ENCODE results near the gene PPP2R2B. TPM values are rescaled to one million over a fixed set of nuclear protein-coding genes. Genes with fewer than 3 reads are reported as not detected.
A peak's percentile ranks its signal among the peaks of the same experiment; 100 is the strongest.

PPP2R2B gene
- total RNA-seq, 1 donor from 2014 or later = 0.25 TPM

DNA sequence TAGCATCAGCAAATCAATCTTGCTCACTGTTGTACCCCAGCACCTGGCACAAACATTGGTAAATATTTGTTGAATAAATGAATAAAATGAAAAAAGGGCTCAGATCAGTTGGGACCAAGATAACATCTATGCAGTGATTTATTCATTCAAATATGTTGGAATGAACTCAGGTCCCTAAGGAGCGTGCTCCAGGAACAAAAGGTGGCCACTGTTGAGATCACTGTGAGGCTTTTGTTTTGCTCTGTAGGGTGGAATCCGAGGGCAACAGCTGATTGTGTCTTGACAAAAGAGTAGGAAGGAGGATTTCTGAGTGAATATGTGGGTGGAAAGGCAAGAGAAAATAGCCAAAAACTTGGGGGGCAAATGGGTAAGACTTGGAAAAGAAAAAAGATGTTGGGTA, 89.7 kb downstream of the PPP2R2B start:
- DNase-seq (ENCODE audit: low read depth) = no peak

DNA sequence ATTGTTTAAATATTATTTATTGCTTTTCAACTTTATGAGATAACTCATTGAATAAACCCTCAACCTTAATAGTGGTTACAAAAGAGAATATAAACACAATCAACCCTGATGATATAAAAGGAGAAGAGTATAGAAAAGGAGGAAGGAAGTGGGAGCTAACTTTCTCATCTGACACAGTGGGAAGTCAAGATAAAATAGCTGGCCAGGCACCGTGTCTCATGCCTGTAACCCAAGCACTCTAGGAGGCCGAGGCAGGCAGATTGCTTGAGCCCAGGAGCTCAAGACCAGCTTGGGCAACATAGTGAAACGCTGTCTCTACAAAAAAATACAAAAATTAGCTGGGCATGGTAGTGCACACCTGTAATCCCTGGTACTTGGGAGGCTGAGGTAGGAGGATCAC, 93.5 kb downstream of the PPP2R2B start:
- DNase-seq (ENCODE audit: low read depth) = no peak

DNA sequence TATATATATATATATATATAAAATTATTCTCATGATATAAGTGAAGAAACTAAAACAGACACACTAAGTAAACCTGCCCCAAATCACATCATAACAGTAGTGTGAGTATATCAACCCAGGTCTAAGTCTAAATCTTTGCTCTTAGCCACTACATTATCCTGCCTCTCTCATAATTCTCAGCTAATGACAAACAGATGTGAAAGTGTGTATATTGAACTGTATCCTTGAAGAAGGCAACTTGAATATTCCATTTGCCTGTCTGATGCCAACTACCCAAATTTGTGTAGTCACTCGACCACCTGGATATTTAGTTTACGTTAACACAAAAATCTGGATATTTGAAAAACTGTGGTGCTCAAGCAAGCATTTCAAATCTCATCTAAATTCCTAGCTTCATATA, 97.4 kb downstream of the PPP2R2B start:
- no peak for DNase-seq (ENCODE audit: low read depth)

DNA sequence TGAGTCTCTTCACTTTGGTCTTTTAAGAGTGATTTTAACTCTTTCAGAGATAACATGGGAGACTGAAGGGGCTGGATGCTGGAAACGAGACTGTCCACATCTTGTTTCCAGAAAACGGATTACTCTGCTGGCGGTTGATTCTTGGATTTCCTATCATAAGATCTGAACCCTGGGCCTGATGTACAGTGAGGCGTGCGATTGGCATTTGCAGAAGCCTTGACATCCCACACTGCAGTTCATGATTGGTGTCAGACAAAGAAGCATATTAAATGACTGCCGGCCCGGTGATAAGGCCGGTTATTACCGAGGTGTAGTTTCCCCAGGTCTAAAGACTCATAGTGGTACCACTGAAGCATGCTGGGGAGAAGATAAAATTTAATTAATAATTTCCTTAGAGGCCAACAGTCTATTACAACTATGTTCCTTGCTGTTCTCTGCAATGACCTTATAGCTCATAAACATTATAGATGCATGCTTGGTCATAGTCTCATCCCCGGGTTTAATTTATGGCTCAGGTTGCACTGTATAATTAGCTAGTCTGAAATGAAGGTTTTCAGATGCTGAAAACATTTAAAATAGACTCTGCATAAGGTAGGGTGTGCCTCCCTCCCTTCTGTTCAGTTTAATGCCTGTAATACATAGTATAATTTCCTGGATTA, 99.2 kb downstream of the PPP2R2B start:
- DNase-seq (ENCODE audit: low read depth) = no peak

DNA sequence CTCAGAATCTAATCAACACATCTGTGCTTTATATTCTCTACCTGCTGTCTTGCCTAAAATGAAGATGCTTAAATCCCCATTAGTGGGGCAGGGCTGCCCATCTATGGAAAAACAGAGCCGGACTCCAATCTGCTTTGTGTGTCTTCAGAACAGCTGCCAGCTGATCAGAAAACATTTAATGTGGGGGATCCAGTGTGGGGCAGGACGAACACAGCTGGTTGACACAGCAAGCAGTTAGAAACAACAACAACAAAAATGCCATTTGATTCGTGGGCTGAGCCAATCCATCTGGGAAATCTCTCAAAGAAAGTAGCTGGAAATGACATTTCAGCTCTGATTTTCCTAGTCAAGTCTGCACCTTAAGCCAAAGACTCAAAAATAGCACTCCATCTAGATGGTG, 99.8 kb downstream of the PPP2R2B start:
- no peak for DNase-seq (ENCODE audit: low read depth)

DNA sequence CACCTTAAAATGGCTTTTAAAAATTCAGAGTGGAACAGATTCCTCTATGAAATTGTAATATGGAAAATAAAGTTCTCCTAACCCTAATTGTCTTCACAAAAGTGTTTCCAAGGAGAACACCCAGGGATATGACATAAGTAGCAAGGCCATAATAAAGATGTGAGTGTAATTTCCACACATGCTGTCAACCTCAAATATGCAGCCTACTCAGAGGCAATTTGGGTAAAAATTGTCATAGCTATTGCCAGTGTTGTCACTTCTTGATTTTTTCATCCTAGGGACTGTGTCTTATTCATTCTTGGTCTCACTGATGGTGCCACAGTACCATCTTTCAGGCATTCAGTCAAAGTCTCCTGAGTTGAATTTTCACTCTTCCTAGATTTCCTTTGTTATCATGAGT, 100.3 kb downstream of the PPP2R2B start:
- DNase-seq (ENCODE audit: low read depth) = no peak

DNA sequence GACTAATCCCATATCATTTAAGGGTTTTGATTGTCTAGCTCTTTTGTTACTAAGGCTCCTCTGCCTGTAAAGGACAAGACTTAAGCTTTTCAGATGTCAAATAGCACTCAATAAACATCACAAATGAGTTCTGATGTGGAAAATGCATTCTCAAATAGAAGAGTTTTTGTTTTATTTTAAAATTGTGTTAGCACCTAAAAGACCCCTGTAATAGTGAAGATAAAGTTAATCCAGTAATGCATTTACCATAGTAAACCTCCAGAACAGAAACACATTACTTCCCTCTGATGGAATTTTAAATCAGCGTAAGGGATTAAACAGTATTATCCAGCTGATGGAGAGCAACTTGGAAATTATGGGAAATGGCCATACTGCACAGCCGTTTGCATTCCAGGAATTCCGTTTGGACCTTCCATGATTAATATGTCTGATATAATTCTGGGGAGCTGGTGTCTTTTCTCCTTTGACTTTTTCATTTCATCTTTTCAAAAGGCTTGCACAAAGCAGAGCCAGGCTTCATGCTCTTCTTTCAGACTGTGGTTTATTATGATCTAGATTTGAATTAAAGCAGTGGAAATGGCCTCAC, 105.6 kb downstream of the PPP2R2B start:
- DNase-seq (ENCODE audit: low read depth) = no peak

DNA sequence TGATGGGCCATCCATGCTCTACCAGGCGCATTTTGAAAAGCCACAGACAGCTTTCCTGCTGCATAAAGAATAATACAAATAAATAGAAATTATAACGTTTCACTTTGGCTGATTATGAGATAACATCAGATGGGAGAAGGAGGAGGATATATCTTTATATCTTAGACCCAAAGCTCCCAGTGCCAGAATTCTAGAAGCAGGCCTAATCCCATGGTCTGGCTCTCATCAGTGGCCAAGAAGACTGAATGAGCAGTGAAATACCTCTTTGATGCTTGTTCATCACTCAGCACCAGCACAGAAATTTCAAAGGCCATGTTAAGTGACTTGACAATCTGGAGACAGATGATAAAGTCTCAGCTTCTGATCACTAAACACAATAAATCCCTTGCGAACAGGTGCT, 107.6 kb downstream of the PPP2R2B start:
- no peak for DNase-seq (ENCODE audit: low read depth)

DNA sequence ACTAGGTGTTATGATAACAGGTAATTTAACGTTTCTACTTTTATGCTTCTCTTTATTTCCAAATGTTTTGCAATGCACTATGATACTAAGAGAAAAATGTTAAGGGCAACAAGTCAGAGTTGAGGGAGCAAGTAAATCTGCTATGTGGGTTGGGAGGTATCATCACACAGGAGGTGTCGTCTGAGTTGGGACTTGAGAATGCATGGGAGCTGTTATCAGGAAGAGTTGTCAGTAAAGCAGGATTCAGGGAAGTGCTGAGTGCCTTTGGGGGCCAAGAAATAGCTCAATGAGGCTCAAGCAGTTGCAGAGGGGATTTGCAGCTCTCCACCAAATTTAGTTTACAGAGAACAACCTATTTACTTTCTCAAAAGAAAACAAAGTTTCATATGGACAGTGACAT, 108.0 kb downstream of the PPP2R2B start:
- DNase-seq (ENCODE audit: low read depth) = no peak

DNA sequence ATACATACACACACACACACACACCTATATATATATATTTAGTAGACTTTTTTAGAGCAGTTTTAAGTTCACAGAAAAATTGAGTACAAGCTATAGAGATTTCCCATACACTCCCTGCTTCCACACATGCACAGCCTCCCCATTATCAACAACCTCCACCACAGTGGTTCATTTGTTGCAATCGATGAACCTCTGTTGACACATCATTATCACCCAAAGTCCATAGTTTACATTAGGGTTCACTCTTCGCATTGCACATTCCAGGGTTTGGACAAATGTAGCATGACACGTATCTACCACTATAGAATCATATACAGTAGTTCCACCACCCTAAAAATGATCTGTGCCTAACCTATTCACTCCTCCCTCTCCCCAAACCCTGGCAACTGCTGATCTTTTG, 111.0 kb downstream of the PPP2R2B start:
- DNase-seq (ENCODE audit: low read depth) = no peak

DNA sequence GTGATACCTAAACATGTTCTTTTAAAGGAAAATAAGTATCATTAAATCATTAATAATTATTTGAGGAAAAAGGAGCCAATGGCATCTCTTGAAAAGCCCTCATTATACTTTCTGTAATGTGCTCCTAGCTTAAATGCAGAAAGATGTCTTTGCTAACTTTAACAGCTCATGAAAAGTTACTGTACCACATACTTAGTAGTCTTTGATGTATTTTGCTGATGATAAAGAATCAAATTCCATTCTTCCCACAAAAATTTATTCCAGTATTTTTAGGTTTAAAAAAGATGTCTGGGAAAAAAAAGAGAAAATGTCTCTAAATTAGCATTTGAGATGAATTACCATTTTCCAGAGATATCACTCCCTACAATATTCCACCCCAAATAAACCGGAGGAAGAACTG, 112.5 kb downstream of the PPP2R2B start:
- no peak for DNase-seq (ENCODE audit: low read depth)

DNA sequence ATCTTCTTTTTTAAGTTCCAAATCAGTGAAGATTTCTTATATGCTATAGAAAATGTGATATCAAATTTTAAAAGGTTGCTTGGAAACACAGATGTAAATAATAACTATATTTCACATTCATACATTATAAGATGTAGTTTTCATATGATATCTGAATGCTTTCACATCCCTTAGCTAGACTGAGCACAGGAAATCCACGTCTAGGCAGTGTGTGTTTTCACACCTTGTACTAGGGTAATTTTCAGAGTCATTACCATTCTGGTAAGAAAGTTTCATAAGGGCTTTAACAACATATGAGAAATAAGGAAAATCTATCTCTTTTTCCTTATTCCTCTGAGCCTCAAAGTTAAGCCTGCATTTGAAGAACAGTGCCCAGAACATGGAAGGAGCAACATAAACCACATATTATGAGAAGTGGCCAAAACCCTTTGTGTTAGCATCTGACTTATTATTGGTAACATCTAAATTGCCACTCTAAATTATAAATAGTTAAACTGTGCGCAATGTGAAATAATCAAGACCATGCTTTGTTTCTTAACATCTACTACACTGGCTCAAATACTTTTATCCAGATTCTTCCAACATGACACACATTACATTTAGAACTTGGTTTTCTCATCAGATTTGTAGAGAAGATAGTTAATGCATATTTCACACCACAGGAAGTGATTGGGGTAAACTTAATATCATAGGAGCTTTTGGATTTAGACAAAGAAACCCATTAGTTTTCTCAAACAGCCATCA, 113.3 kb downstream of the PPP2R2B start:
- DNase-seq (ENCODE audit: low read depth) = no peak

DNA sequence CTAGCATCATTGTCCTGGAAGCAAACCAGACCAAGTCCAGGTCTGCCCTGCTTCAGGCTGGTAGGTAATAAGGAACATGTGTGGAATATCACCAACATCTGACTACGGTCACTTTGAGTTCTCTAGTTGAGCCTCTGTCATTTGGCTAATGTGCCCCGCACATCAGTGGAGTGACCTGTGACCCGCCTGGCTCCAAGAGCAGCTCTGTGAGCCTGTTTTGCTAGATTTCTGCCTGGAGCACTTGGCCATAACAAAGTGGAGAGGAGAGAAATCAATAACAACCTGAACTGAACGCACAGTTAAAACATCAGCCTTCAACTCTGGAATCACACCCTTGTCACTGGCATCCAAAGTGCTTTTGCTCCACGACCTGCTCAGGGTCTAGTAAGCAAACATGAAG, 115.7 kb downstream of the PPP2R2B start:
- DNase-seq (ENCODE audit: low read depth) = no peak

DNA sequence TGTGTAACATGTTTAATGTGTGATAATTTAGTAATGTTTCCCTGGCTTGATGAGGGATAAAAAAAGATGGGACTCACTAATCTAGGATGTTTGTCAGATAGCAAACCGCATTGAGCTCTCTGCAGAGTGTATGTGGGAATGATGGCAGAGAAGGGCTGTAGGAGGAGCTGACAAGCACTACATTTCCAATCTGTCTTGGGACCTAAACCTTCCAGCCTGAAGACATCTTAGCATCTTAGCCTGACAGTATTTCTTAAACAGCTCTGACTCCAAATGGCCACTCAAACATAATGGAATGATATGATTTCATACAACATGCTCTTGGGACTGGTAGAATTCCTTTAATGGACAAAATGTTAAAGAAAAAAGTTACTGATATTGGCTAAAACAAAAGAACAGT, 116.7 kb downstream of the PPP2R2B start:
- DNase-seq (ENCODE audit: low read depth) = no peak

DNA sequence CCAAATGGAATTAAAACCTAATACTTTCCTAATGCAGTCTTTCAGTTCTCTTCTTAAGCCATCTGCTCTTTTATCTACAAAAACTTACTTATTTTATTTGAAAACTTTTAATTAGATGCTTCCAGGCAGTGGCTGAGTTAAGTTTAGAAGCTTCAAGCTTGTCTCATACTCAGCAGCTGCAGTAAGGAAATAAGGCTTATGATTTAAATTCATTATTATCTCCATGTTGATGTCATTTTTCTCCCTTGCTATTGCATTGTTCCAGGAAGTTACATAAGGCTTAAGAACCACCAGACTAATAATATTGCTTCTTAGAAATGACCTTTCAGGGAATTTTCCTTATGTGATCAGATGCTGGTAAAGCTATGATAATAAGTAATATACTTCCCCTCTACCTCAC, 119.6 kb downstream of the PPP2R2B start:
- DNase-seq (ENCODE audit: low read depth) = no peak

DNA sequence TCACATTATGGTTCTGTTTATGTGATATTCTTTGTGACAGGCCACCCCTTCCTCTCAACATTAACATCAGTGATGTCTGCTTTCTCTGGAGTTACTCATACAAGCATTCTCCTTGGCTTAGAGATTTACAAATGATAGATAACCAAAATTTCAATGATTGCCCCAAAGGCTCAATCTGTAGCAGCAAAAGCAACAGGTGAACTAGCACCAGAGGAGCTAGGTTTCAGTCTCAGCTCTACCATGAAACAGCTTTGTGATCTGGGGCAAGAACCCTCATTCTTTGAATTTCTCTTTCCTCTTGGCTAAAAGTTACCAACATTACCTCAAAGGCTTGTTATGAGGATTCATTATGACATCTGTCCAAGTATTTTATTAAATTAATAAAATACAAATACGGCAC, 120.5 kb downstream of the PPP2R2B start:
- DNase-seq (ENCODE audit: low read depth) = no peak

DNA sequence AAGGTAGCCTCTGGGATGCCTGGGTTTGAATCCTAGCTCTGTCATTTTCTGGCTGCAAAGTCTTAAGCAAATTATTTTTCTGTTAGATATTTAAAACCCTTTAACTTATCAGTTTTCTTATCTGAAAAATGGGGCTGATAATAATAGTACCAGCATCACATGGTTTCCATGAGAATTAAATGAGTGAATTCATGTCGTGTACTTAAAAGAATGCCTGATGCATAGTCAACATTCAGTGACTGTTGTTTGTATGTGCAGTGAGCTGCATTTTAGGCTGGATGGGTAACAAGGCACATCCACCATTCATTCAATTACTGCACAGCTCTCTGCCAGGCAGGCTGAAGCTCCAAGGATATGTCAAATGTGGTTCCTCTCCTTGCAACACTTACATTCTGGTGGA, 122.0 kb downstream of the PPP2R2B start:
- no peak for DNase-seq (ENCODE audit: low read depth)

DNA sequence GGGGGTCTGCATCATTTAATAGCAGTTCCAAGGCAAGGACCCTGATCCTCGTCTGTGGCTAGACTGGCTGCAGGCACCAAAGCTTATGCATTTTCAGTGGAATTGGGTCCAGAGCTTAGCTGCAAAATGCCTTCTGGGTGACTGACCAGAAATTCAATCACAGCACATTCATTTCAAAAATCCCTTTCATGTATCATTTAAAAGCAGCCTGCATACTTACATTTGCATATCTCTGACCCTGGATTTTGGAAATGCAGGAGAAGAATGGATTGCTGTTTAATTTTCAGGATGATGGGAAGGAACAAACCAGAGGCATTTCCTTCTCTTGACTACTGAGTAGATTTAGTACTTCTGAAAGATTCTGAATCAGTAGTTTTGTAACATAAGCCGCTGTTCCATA, 122.8 kb downstream of the PPP2R2B start:
- DNase-seq (ENCODE audit: low read depth) = no peak

DNA sequence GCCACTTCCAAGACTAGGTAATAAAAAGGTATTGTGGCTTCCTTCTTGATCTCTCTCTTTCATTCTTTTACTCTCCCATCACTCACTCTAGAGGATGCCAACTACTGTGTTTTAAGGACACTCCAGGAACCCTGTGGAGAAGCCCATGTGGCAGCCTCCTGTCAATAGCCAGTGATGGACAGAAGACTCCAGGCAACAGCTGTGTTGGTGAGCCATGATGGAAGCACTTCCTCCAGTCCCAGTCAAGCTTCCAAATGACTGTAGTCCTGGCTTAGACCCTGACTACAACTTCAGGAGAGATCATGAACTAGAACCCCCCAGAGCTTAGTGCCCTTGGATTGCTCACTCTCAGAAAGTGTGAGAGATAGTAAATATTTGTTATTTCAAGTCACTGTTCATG, 123.9 kb downstream of the PPP2R2B start:
- DNase-seq (ENCODE audit: low read depth) = no peak

DNA sequence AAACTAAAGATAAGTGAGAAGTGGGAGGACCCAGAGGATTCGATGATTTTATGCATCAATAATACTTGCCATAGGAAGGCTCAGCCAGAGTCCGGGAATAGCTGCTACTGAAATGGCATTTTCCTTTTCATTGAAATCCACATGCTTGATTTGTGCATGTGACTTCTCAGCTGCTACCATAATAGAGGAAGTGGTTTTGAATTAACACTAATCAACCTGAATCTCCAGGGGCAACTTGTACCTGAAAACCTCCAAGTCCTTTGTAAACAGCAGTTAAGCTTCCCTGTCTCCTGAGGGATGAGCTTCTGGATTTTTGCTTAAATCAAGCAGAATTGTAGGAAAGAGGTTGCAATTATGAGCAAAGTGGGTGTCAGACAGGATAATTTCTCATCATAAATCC, 124.9 kb downstream of the PPP2R2B start:
- peak; percentile 36 for DNase-seq (ENCODE audit: low read depth)

DNA sequence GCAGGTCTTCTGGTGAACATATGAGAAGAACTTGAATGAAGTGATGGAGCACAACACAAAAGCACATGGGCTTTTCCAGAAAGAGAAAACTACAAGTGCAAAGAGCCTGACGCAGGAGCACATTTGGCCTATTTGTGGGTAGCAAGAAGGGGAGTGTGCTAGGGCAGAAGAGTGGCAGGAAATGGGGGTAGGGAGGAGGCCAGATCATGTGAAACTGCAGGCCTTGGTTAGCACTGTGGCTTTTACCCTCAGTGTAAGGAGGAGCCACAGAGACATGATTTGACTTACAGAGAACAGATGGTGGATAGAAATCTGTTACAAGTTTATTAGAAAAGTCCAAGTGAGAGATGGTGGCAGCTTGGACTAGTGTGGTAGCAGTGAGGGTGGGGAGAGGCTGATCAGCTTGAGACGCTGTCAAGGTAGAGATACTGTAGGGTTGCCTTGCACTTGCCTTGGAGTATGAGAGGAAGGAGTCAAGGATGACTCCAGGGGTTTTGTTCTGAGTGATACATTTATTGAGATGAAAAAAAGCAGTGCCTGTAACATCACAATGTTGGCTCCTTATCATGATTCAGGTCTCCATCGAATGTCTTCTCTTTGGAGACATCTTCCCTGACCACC, 126.7 kb downstream of the PPP2R2B start:
- DNase-seq (ENCODE audit: low read depth) = no peak

DNA sequence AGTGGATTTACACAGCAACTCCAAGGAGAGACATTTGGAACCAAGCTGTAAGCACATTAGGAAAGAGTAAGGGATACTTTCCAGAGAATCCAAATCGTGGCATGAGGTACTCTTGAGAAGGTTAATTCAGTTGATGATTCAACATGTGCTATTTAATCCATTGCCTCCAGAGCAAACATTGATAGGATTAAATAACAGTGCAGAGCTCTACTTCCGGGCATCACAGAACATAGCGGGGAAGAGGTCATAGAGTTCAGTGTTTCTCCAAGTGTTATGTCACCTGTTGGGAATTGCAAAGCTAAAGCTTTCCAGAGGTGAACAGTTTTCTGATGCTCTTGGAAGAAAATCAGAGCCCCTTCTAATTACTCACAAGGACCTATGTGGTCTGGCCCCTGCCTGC, 127.5 kb downstream of the PPP2R2B start:
- peak; percentile 46 for DNase-seq (ENCODE audit: low read depth)

DNA sequence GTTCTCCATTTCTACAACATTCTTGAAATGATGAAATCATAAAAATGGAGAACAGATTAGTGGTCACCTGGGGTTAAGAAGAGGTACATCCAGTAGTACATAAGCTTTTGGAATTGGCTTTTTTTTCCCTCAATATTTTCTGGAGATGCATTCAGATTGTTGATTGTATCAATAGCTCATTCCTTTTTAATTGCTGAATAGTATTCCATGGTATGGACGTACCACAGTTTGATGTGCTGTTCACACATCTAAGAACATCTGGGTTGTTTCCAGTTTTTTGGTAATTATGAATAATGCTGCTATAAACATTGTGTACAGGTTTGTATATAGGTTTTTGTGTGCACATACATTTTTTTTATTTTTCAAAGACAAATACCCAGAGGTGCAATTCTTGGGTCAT, 130.0 kb downstream of the PPP2R2B start:
- no peak for DNase-seq (ENCODE audit: low read depth)
